Activated CD4-positive, alpha-beta T cell treated with anti-CD3 and anti-CD28 coated beads, Interleukin-2, amount 50 U/mL, for 1 hour (primary cell): Measurements from ENCODE around the gene CLMN.
"Not testable (repeated sequence)": the region's sequence is repeated elsewhere in the genome, so short reads cannot be mapped to it uniquely, and the experiment has no call there.

ENCODE experiments used
- DNase-seq: peaks from one replicate; pipeline ENCODE4 v3.0.0-alpha.2; 2020

Gene CLMN

GRCh38 chr14:95215094-95215725, 104.5 kb downstream of the CLMN start:
- no peak for DNase-seq

GRCh38 chr14:95213774-95214173, 105.9 kb downstream of the CLMN start:
- no peak for DNase-seq

- no peak for DNase-seq
Observed at GRCh38 chr14:95211721-95212504, 107.8 kb downstream of the CLMN start.

GRCh38 chr14:95210699-95211098, 109.0 kb downstream of the CLMN start:
- no peak for DNase-seq

GRCh38 chr14:95208598-95208997, 111.1 kb downstream of the CLMN start:
- DNase-seq: no peak

- no peak for DNase-seq
Observed at GRCh38 chr14:95207475-95208233, 112.1 kb downstream of the CLMN start.

GRCh38 chr14:95206534-95206933, 113.2 kb downstream of the CLMN start:
- DNase-seq: no peak

GRCh38 chr14:95204705-95205104, 115.0 kb downstream of the CLMN start:
- no peak for DNase-seq

- DNase-seq: not testable (repeated sequence)
Observed at GRCh38 chr14:95201745-95202144, 118.0 kb downstream of the CLMN start.

- DNase-seq: no peak
Observed at GRCh38 chr14:95200404-95200803, 119.3 kb downstream of the CLMN start.

GRCh38 chr14:95199298-95199983, 120.3 kb downstream of the CLMN start:
- no peak for DNase-seq

- no peak for DNase-seq
Observed at GRCh38 chr14:95198320-95198719, 121.4 kb downstream of the CLMN start.

GRCh38 chr14:95197551-95197950, 122.2 kb downstream of the CLMN start:
- no peak for DNase-seq

- DNase-seq: no peak
Observed at GRCh38 chr14:95196826-95197545, 122.7 kb downstream of the CLMN start.

- DNase-seq: no peak
Observed at GRCh38 chr14:95196268-95196667, 123.4 kb downstream of the CLMN start.

GRCh38 chr14:95195031-95195430, 124.7 kb downstream of the CLMN start:
- DNase-seq: no peak

- no peak for DNase-seq
Observed at GRCh38 chr14:95193081-95193480, 126.6 kb downstream of the CLMN start.

GRCh38 chr14:95192311-95192710, 127.4 kb downstream of the CLMN start:
- DNase-seq: no peak

GRCh38 chr14:95191445-95192199, 128.1 kb downstream of the CLMN start:
- DNase-seq: no peak

- no peak for DNase-seq
Observed at GRCh38 chr14:95190857-95191256, 128.9 kb downstream of the CLMN start.

- no peak for DNase-seq
Observed at GRCh38 chr14:95190346-95190840, 129.3 kb downstream of the CLMN start.
